GM12878 (cell line): ENCODE results near the gene TTLL10.
A peak's percentile ranks its signal among the peaks of the same experiment; 100 is the strongest.

Experiments
- EP300 ChIP-seq, 2 experiments: fragments of 150-350 bp in 1 of 2; IDR thresholded peaks; 2 replicates each; pipeline ENCODE4 v1.6.1; 2011 to 2012; ENCODE audit warnings: low read depth in 2 of 2, low read length in 2 of 2, borderline replicate concordance in 1 of 2, improper control_type of control experiment in 1 of 2, inconsistent platforms in 1 of 2; ENCODE audit not compliant: control insufficient read depth in 1 of 2
- EZH2 ChIP-seq: IDR thresholded peaks from 2 replicates; pipeline ENCODE4 v1.6.1; 2012; ENCODE audit warnings: low read depth, mild to moderate bottlenecking, control low read depth, inconsistent platforms, low read length, borderline replicate concordance; ENCODE audit not compliant: control insufficient read depth
- POLR2A ChIP-seq: IDR thresholded peaks from 2 replicates; pipeline ENCODE4 v1.6.1; 2011; ENCODE audit warnings: low read depth, mild to moderate bottlenecking, low read length
- SMC3 ChIP-seq: IDR thresholded peaks from 2 replicates; pipeline ENCODE4 v1.6.1; 2011; ENCODE audit warnings: low read length, improper control_type of control experiment, borderline replicate concordance
- TF ChIP-seq, protein P1 (sequence below): fragments of 450-650 bp; IDR thresholded peaks from 2 replicates; pipeline ENCODE4 v1.6.1; 2016; ENCODE audit warnings: mild to moderate bottlenecking, moderate library complexity, borderline replicate concordance
- TF ChIP-seq, protein P2 (sequence below), 3 experiments: IDR thresholded peaks in 2 of 3; conservative IDR thresholded peaks in 1 of 3; 2 replicates each; pipeline ENCODE4 v1.5.1; 2011; ENCODE audit warnings: low read depth in 3 of 3, low read length in 3 of 3, mild to moderate bottlenecking in 3 of 3, control low read depth in 2 of 3, moderate library complexity in 2 of 3, inconsistent platforms in 1 of 3, mixed read lengths in 1 of 3; ENCODE audit not compliant: control insufficient read depth in 2 of 3, insufficient read depth in 1 of 3; ENCODE audit errors: extremely low read depth in 1 of 3

GRCh38 chr1:1230656-1231399, 57.1 kb downstream of the TTLL10 start:
- TF ChIP-seq, protein P1, sequence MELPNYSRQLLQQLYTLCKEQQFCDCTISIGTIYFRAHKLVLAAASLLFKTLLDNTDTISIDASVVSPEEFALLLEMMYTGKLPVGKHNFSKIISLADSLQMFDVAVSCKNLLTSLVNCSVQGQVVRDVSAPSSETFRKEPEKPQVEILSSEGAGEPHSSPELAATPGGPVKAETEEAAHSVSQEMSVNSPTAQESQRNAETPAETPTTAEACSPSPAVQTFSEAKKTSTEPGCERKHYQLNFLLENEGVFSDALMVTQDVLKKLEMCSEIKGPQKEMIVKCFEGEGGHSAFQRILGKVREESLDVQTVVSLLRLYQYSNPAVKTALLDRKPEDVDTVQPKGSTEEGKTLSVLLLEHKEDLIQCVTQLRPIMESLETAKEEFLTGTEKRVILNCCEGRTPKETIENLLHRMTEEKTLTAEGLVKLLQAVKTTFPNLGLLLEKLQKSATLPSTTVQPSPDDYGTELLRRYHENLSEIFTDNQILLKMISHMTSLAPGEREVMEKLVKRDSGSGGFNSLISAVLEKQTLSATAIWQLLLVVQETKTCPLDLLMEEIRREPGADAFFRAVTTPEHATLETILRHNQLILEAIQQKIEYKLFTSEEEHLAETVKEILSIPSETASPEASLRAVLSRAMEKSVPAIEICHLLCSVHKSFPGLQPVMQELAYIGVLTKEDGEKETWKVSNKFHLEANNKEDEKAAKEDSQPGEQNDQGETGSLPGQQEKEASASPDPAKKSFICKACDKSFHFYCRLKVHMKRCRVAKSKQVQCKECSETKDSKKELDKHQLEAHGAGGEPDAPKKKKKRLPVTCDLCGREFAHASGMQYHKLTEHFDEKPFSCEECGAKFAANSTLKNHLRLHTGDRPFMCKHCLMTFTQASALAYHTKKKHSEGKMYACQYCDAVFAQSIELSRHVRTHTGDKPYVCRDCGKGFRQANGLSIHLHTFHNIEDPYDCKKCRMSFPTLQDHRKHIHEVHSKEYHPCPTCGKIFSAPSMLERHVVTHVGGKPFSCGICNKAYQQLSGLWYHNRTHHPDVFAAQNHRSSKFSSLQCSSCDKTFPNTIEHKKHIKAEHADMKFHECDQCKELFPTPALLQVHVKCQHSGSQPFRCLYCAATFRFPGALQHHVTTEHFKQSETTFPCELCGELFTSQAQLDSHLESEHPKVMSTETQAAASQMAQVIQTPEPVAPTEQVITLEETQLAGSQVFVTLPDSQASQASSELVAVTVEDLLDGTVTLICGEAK = no peak
- TF ChIP-seq, protein P2, sequence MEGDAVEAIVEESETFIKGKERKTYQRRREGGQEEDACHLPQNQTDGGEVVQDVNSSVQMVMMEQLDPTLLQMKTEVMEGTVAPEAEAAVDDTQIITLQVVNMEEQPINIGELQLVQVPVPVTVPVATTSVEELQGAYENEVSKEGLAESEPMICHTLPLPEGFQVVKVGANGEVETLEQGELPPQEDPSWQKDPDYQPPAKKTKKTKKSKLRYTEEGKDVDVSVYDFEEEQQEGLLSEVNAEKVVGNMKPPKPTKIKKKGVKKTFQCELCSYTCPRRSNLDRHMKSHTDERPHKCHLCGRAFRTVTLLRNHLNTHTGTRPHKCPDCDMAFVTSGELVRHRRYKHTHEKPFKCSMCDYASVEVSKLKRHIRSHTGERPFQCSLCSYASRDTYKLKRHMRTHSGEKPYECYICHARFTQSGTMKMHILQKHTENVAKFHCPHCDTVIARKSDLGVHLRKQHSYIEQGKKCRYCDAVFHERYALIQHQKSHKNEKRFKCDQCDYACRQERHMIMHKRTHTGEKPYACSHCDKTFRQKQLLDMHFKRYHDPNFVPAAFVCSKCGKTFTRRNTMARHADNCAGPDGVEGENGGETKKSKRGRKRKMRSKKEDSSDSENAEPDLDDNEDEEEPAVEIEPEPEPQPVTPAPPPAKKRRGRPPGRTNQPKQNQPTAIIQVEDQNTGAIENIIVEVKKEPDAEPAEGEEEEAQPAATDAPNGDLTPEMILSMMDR (IDR thresholded peaks at IDR 0.05 in 2 of 3, conservative IDR thresholded peaks at IDR 0.05 in 1 of 3; ENCODE audit: control insufficient read depth in 2 of 3, extremely low read depth in 1 of 3, insufficient read depth in 1 of 3, low read depth in 3 of 3, low read length in 3 of 3) = peak in 2 of 3 experiments; percentile 17 to 18; a peak in 2 of 6 replicates
- TF ChIP-seq SMC3 (peak; percentile 19; the same call in 1 of the 2 replicates), EP300 (IDR thresholded peaks at IDR 0.05; ENCODE audit: borderline replicate concordance in 1 of 2, control insufficient read depth in 1 of 2, low read depth in 2 of 2, low read length in 2 of 2) (no peak), EZH2 (no peak), POLR2A (no peak)
